CD4-positive, alpha-beta T cell treated with Interleukin-4 for 4 hours (primary cell): ENCODE data around the gene DCP1B.
A peak's percentile ranks its signal among the peaks of the same experiment; 100 is the strongest.

Experiments
- DNase-seq: peaks from one replicate; pipeline ENCODE4 v3.0.0-alpha.2; 2020

Gene DCP1B

GRCh38 chr12:1933342-1934051 lies 70.8 kb downstream of the DCP1B start:
- DNase-seq = no peak

GRCh38 chr12:1932264-1932777 lies 71.9 kb downstream of the DCP1B start:
- no peak for DNase-seq

GRCh38 chr12:1931642-1932041 lies 72.6 kb downstream of the DCP1B start:
- no peak for DNase-seq

GRCh38 chr12:1930803-1931597 lies 73.3 kb downstream of the DCP1B start:
- no peak for DNase-seq

GRCh38 chr12:1929985-1930802 lies 74.1 kb downstream of the DCP1B start:
- no peak for DNase-seq

- no peak for DNase-seq
These were observed 74.8 kb downstream of the DCP1B start for GRCh38 chr12:1929241-1929984.

GRCh38 chr12:1928439-1929121 lies 75.7 kb downstream of the DCP1B start:
- no peak for DNase-seq

GRCh38 chr12:1927751-1928351 lies 76.4 kb downstream of the DCP1B start:
- DNase-seq = no peak

GRCh38 chr12:1927051-1927680 lies 77.1 kb downstream of the DCP1B start:
- no peak for DNase-seq

- DNase-seq = no peak
These were observed 78.0 kb downstream of the DCP1B start for GRCh38 chr12:1926251-1926657.

- no peak for DNase-seq
These were observed 78.6 kb downstream of the DCP1B start for GRCh38 chr12:1925684-1926006.

- no peak for DNase-seq
These were observed 79.1 kb downstream of the DCP1B start for GRCh38 chr12:1924996-1925683.

GRCh38 chr12:1922985-1923384 lies 81.3 kb downstream of the DCP1B start:
- DNase-seq = no peak

GRCh38 chr12:1922075-1922709 lies 82.1 kb downstream of the DCP1B start:
- DNase-seq = no peak

GRCh38 chr12:1920971-1921370 lies 83.3 kb downstream of the DCP1B start:
- DNase-seq = peak; percentile 3

GRCh38 chr12:1920436-1920835 lies 83.8 kb downstream of the DCP1B start:
- DNase-seq = no peak

GRCh38 chr12:1919763-1920162 lies 84.5 kb downstream of the DCP1B start:
- DNase-seq = no peak

GRCh38 chr12:1919284-1919683 lies 85.0 kb downstream of the DCP1B start:
- no peak for DNase-seq

GRCh38 chr12:1918884-1919236 lies 85.4 kb downstream of the DCP1B start:
- no peak for DNase-seq
